Coronary artery (tissue), 2 donors: Measurements from ENCODE around the gene HTRA2.
"Not testable (repeated sequence)": the region's sequence is repeated elsewhere in the genome, so short reads cannot be mapped to it uniquely, and the experiment has no call there.

ENCODE experiments used
- DNase-seq: peaks from one replicate; pipeline ENCODE4 v3.0.0-alpha.2; 2017; ENCODE audit warnings: low spot score
- H3K27ac ChIP-seq, 2 donors: fragments of 200-600 bp; sonication (generic); one replicate each; pipeline ENCODE4 v1.5.1; 2016 to 2019
- H3K4me3 ChIP-seq: fragments of 200-600 bp; sonication (generic); 2 replicates; pipeline ENCODE4 v1.5.1; 2016; ENCODE audit warnings: mild to moderate bottlenecking, moderate library complexity
- TF ChIP-seq, protein P1 (sequence below): fragments of 200-600 bp; sonication (generic); IDR thresholded peaks from one replicate; pipeline ENCODE4 v1.5.1; 2019; ENCODE audit warnings: antibody characterized with exemption

HTRA2 gene

GRCh38 chr2:74529357-74530238 lies at the start of gene HTRA2, which contains the start of gene AUP1:
HTRA2 (plus strand) TSS chr2:74529933; CDS start chr2:74530007, 74 bp downstream.
AUP1 (minus strand) TSS chr2:74529706; CDS start chr2:74529629, 77 bp downstream.
- TF ChIP-seq, protein P1, sequence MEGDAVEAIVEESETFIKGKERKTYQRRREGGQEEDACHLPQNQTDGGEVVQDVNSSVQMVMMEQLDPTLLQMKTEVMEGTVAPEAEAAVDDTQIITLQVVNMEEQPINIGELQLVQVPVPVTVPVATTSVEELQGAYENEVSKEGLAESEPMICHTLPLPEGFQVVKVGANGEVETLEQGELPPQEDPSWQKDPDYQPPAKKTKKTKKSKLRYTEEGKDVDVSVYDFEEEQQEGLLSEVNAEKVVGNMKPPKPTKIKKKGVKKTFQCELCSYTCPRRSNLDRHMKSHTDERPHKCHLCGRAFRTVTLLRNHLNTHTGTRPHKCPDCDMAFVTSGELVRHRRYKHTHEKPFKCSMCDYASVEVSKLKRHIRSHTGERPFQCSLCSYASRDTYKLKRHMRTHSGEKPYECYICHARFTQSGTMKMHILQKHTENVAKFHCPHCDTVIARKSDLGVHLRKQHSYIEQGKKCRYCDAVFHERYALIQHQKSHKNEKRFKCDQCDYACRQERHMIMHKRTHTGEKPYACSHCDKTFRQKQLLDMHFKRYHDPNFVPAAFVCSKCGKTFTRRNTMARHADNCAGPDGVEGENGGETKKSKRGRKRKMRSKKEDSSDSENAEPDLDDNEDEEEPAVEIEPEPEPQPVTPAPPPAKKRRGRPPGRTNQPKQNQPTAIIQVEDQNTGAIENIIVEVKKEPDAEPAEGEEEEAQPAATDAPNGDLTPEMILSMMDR: no peak
- H3K27ac ChIP-seq: peak within 1 kb of the TSS; percentile 83 to 92
- peak; percentile 100 for DNase-seq
- peak within 1 kb of the TSS; percentile 94 for H3K4me3 ChIP-seq

DNA sequence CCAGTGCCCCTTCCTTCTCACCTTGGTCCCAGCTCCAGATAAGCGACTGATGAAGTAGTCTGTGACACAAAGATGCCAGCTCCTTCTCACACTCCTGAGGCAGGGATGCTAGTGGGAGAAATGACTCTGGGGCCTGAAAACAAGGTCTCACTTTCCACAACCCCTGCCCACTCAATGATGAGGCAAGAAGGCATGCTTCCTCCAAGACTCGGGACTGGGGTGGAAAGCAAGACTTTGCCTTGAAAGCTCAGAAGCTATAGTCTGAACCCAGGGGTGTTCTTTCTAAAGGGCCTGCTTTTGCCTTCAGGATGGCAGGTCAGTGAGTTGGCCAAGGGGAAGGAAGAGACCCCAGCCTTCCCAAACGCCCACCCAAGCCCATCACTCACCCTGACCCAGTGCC lies 48.3 kb upstream of the HTRA2 start:
- H3K4me3 ChIP-seq: peak overlapping the region; percentile 80
- TF ChIP-seq, protein P1: no peak
- no peak overlapping the region for H3K27ac ChIP-seq
- no peak for DNase-seq

GRCh38 chr2:74481961-74482800 lies 47.6 kb upstream of the HTRA2 start:
- no peak for DNase-seq
- TF ChIP-seq, protein P1: no peak

GRCh38 chr2:74482801-74483674 lies 46.7 kb upstream of the HTRA2 start, which contains the start of the genes CCDC142 and TTC31:
CCDC142 (minus strand) TSS chr2:74482998; CDS start chr2:74482837, 161 bp downstream.
TTC31 (plus strand) TSS chr2:74483081; CDS start chr2:74483096, 15 bp downstream.
- H3K27ac ChIP-seq: peak within 1 kb of the TSS; percentile 86 to 96
- DNase-seq: peak; percentile 97
- TF ChIP-seq, protein P1: peak; percentile 77
- H3K4me3 ChIP-seq: peak within 1 kb of the TSS; percentile 80

More at GRCh38 chr2:74481961-74482800, 47.6 kb upstream of the HTRA2 start:
- Histone ChIP-seq H3K27ac (peak overlapping the region; percentile 86 to 96), H3K4me3 (peak overlapping the region; percentile 80)

DNA sequence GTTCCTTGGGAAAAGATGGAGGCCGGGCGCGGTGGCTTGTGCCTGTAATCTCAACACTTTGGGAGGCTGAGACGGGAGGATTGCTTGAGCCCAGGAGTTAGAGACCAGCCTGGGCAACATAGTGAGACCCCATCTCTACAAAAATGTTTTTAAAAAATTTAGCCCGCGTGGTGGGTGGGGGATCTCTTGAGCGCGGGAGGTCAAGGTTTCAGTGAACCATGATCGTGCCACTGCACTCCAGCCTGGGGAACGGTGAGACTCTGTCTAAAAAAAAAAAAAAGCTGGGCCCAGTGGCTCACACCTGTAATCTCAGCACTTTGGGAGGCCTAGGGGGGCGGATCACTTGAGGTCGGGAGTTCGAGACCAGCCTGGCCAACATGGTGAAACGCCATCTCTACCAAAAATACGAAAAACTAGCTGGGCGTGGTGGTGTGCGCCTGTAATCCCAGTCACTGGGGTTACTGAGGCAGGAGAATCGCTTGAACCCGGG lies 46.0 kb upstream of the HTRA2 start:
- DNase-seq: not testable (repeated sequence)
- Histone ChIP-seq H3K27ac (peak overlapping the region; percentile 86 to 96), H3K4me3 (peak overlapping the region; percentile 80)

GRCh38 chr2:74486141-74486540 lies 43.6 kb upstream of the HTRA2 start:
- DNase-seq: no peak
- H3K4me3 ChIP-seq: no peak overlapping the region
- no peak overlapping the region for H3K27ac ChIP-seq
- TF ChIP-seq, protein P1: no peak
